ENCODE measurements around the gene GABBR1. TPM values are rescaled to one million over a fixed set of nuclear protein-coding genes. Genes with fewer than 3 reads are reported as not detected.
"Not testable (repeated sequence)": the region's sequence is repeated elsewhere in the genome, so short reads cannot be mapped to it uniquely, and the experiment has no call there.

GABBR1 gene
- total and polyA plus RNA-seq, 4 donors, result 1.1 to 4.7 (median 1.4) TPM

- Histone ChIP-seq H3K9me3 (ENCODE audit: control insufficient read depth in 4 of 4, low read length in 3 of 4) (no peaks in the 10 kb centered on the region), H3K27ac (ENCODE audit: low read depth in 1 of 2, low read length in 2 of 2) (no peak overlapping the region), H3K4me1 (ENCODE audit: control insufficient read depth in 4 of 4, insufficient read depth in 4 of 4, low read length in 3 of 4) (no peaks in the 10 kb centered on the region), H3K27me3 (ENCODE audit: control insufficient read depth in 4 of 4, insufficient read depth in 4 of 4, low read length in 3 of 4) (no peaks in the 10 kb centered on the region), H3K36me3 (ENCODE audit: control insufficient read depth in 4 of 4, insufficient read depth in 3 of 4, low read depth in 1 of 4, low read length in 3 of 4) (no peaks in the 10 kb centered on the region), H3K4me3 (ENCODE audit: low read depth in 1 of 3, low read length in 3 of 3) (no peak overlapping the region), H3K9ac (ENCODE audit: low read depth in 1 of 2, low read length in 2 of 2) (no peak overlapping the region)
- 79% methylated on average over 5 of the region's 5 CpGs for WGBS
- no peak for DNase-seq (ENCODE audit: low spot score)
- TF ChIP-seq NR2F2 (IDR thresholded peaks at IDR 0.05) (no peak), JUND (IDR thresholded peaks at IDR 0.05) (no peak), CTCF (IDR thresholded peaks at IDR 0.05; ENCODE audit: low read depth, low read length, missing input control) (no peak), ZBTB33 (IDR thresholded peaks at IDR 0.05) (no peak), RXRA (IDR thresholded peaks at IDR 0.05) (no peak), YY1 (IDR thresholded peaks at IDR 0.05) (no peak), HNF4G (IDR thresholded peaks at IDR 0.05) (no peak), ATF3 (IDR thresholded peaks at IDR 0.05) (no peak), FOXA1 (IDR thresholded peaks at IDR 0.05) (no peak), RAD21 (IDR thresholded peaks at IDR 0.05) (no peak), EGR1 (IDR thresholded peaks at IDR 0.05; ENCODE audit: low read depth in 2 of 2) (no peak), FOXA2 (IDR thresholded peaks at IDR 0.05) (no peak), SP1 (IDR thresholded peaks at IDR 0.05) (no peak)
- TF ChIP-seq, protein P1, sequence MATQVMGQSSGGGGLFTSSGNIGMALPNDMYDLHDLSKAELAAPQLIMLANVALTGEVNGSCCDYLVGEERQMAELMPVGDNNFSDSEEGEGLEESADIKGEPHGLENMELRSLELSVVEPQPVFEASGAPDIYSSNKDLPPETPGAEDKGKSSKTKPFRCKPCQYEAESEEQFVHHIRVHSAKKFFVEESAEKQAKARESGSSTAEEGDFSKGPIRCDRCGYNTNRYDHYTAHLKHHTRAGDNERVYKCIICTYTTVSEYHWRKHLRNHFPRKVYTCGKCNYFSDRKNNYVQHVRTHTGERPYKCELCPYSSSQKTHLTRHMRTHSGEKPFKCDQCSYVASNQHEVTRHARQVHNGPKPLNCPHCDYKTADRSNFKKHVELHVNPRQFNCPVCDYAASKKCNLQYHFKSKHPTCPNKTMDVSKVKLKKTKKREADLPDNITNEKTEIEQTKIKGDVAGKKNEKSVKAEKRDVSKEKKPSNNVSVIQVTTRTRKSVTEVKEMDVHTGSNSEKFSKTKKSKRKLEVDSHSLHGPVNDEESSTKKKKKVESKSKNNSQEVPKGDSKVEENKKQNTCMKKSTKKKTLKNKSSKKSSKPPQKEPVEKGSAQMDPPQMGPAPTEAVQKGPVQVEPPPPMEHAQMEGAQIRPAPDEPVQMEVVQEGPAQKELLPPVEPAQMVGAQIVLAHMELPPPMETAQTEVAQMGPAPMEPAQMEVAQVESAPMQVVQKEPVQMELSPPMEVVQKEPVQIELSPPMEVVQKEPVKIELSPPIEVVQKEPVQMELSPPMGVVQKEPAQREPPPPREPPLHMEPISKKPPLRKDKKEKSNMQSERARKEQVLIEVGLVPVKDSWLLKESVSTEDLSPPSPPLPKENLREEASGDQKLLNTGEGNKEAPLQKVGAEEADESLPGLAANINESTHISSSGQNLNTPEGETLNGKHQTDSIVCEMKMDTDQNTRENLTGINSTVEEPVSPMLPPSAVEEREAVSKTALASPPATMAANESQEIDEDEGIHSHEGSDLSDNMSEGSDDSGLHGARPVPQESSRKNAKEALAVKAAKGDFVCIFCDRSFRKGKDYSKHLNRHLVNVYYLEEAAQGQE (IDR thresholded peaks at IDR 0.05), result no peak
Observed at GRCh38 chr6:29674008-29674407, 41.0 kb upstream of the GABBR1 start.

DNA sequence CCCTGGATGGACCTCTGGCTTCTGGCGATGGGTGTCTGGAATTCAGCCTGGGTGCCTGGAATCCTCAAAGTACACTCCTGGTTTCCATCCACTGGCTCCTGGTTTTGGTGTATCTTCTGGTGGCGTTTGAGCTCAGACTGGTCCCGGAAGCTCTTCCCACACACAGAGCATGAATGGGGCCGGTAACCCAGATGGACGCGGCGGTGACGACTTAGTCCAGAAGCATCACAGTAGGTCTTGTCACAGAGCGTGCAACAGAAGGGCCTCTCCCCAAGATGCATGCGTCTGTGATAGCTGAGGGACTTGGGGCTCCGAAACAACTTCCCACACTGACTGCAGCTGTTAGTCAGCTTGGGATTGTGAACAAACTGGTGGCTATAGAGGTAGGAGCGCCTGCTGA lies 40.2 kb upstream of the GABBR1 start:
- 91% methylated on average over 12 of the region's 12 CpGs for WGBS
- TF ChIP-seq GABPA (IDR thresholded peaks at IDR 0.05 in 1 of 2, conservative IDR thresholded peaks at IDR 0.05 in 1 of 2) (no peak), JUND (IDR thresholded peaks at IDR 0.05) (no peak), TAF1 (conservative IDR thresholded peaks at IDR 0.05) (no peak), RXRA (IDR thresholded peaks at IDR 0.05) (no peak), HNF4A (conservative IDR thresholded peaks at IDR 0.05) (no peak), EGR1 (IDR thresholded peaks at IDR 0.05; ENCODE audit: low read depth in 2 of 2) (no peak), RAD21 (IDR thresholded peaks at IDR 0.05) (no peak), ATF3 (IDR thresholded peaks at IDR 0.05) (no peak), FOXA1 (IDR thresholded peaks at IDR 0.05) (no peak), SP1 (IDR thresholded peaks at IDR 0.05) (no peak), YY1 (IDR thresholded peaks at IDR 0.05) (no peak), ZBTB33 (IDR thresholded peaks at IDR 0.05) (no peak), HNF4G (IDR thresholded peaks at IDR 0.05) (no peak)
- no peak overlapping the region for H3K4me3 ChIP-seq (ENCODE audit: low read depth in 1 of 3, low read length in 3 of 3)
- H3K27me3 ChIP-seq (ENCODE audit: control insufficient read depth in 4 of 4, insufficient read depth in 4 of 4, low read length in 3 of 4), result peaks cover 0 to 3% (median 0%) of the 10 kb centered on the region in 4 donors
- H3K27ac ChIP-seq (ENCODE audit: low read depth in 1 of 2, low read length in 2 of 2), result no peak overlapping the region
- no peak for DNase-seq (ENCODE audit: low spot score)
- no peaks in the 10 kb centered on the region for H3K36me3 ChIP-seq (ENCODE audit: control insufficient read depth in 4 of 4, insufficient read depth in 3 of 4, low read depth in 1 of 4, low read length in 3 of 4)
- H3K9me3 ChIP-seq (ENCODE audit: control insufficient read depth in 4 of 4, low read length in 3 of 4), result no peaks in the 10 kb centered on the region
- no peaks in the 10 kb centered on the region for H3K4me1 ChIP-seq (ENCODE audit: control insufficient read depth in 4 of 4, insufficient read depth in 4 of 4, low read length in 3 of 4)
- H3K9ac ChIP-seq (ENCODE audit: low read depth in 1 of 2, low read length in 2 of 2), result no peak overlapping the region

GRCh38 chr6:29672116-29672515 lies 39.1 kb upstream of the GABBR1 start:
- H3K4me1 ChIP-seq (ENCODE audit: control insufficient read depth in 4 of 4, insufficient read depth in 4 of 4, low read length in 3 of 4); H3K9me3 ChIP-seq (ENCODE audit: control insufficient read depth in 4 of 4, low read length in 3 of 4); H3K4me3 ChIP-seq (ENCODE audit: low read depth in 1 of 3, low read length in 3 of 3); H3K9ac ChIP-seq (ENCODE audit: low read depth in 1 of 2, low read length in 2 of 2); H3K27me3 ChIP-seq (ENCODE audit: control insufficient read depth in 4 of 4, insufficient read depth in 4 of 4, low read length in 3 of 4); DNase-seq (ENCODE audit: low spot score); H3K36me3 ChIP-seq (ENCODE audit: control insufficient read depth in 4 of 4, insufficient read depth in 3 of 4, low read depth in 1 of 4, low read length in 3 of 4); H3K27ac ChIP-seq (ENCODE audit: low read depth in 1 of 2, low read length in 2 of 2): not testable (repeated sequence)
- WGBS, result 88% methylated on average over 5 of the region's 5 CpGs
